ENCODE measurements around the gene TOMM22.

The TOMM22 gene

GRCh38 chr22:38706101-38706900 lies 24.5 kb downstream of the TOMM22 start (continued):
- TF ChIP-seq ZNF692 (tag by site-specific recombination; IDR thresholded peaks at IDR 0.05) (0 out of 2 replicates have a peak, but pooled peaks have one; percentile 59), KLF17 (tag by site-specific recombination; IDR thresholded peaks at IDR 0.05) (no peak), ZNF274 (IDR thresholded peaks at IDR 0.05; ENCODE audit: low read length) (no peak), ZNF274 (tag by site-specific recombination; IDR thresholded peaks at IDR 0.05; ENCODE audit: borderline replicate concordance) (no peak), GFI1B (tag by site-specific recombination; IDR thresholded peaks at IDR 0.05) (no peak), ZNF404 (tag by site-specific recombination; IDR thresholded peaks at IDR 0.05) (no peak), ZBTB48 (tag by site-specific recombination; IDR thresholded peaks at IDR 0.05) (peak; percentile 67; the same call in 1 of the 2 replicates), KLF16 (tag by site-specific recombination; IDR thresholded peaks at IDR 0.05) (peak; percentile 53; the same call in 1 of the 2 replicates), ZBTB8A (tag by site-specific recombination; IDR thresholded peaks at IDR 0.05) (peak; percentile 54; the same call in 1 of the 2 replicates), ZFP37 (tag by site-specific recombination; IDR thresholded peaks at IDR 0.05) (no peak), ZBTB26 (tag by site-specific recombination; optimal IDR thresholded peaks at IDR 0.05) (peak; percentile 86), ZNF335 (tag by site-specific recombination; conservative IDR thresholded peaks at IDR 0.05) (peak; percentile 46), ZNF175 (tag by site-specific recombination; IDR thresholded peaks at IDR 0.05) (no peak), ZNF341 (tag by site-specific recombination; IDR thresholded peaks at IDR 0.05; ENCODE audit: low read depth) (peak; percentile 77), ZBTB10 (tag by site-specific recombination; IDR thresholded peaks at IDR 0.05) (peak; percentile 82), ZNF184 (tag by site-specific recombination; IDR thresholded peaks at IDR 0.05) (0 out of 2 replicates have a peak, but pooled peaks have one; percentile 62), ZNF747 (tag by site-specific recombination; IDR thresholded peaks at IDR 0.05) (no peak), ZBTB20 (tag by site-specific recombination; IDR thresholded peaks at IDR 0.05) (peak; percentile 70; the same call in 1 of the 2 replicates), ZBTB11 (tag by site-specific recombination; conservative IDR thresholded peaks at IDR 0.05; ENCODE audit: low read depth) (no peak), KLF9 (tag by site-specific recombination; IDR thresholded peaks at IDR 0.05; ENCODE audit: low read depth) (peak; percentile 44; the same call in 1 of the 2 replicates), ZSCAN30 (tag by site-specific recombination; IDR thresholded peaks at IDR 0.05) (peak; percentile 67; the same call in 1 of the 2 replicates), ZBTB44 (tag by site-specific recombination; IDR thresholded peaks at IDR 0.05) (peak; percentile 9; the same call in 1 of the 2 replicates), ZNF394 (tag by site-specific recombination; IDR thresholded peaks at IDR 0.05; ENCODE audit: borderline replicate concordance) (peak; percentile 26; the same call in 1 of the 2 replicates), ZNF324 (tag by site-specific recombination; IDR thresholded peaks at IDR 0.05) (no peak), HOXC10 (CRISPR knock-in tag; IDR thresholded peaks at IDR 0.05) (0 out of 2 replicates have a peak, but pooled peaks have one; percentile 86)

All from HEK293 (cell line).